NB4 (cell line): ENCODE data around the gene DTNA.

Source experiments
- CTCF ChIP-seq: IDR thresholded peaks from one replicate; pipeline ENCODE4 v1.5.1; 2012; ENCODE audit warnings: low read depth, low read length
- POLR2A ChIP-seq: IDR thresholded peaks from 2 replicates; pipeline ENCODE4 v1.6.1; 2011; ENCODE audit warnings: mild to moderate bottlenecking; ENCODE audit not compliant: insufficient read length; ENCODE audit errors: extremely low read depth

GRCh38 chr18:34923911-34924310, 213.8 kb downstream of the DTNA start:
- no peak for TF ChIP-seq CTCF
- TF ChIP-seq POLR2A = no peak
